Neural progenitor cell (in vitro differentiated cells): Measurements from ENCODE around the gene KNG1. TPM values are rescaled to one million over a fixed set of nuclear protein-coding genes. Genes with fewer than 3 reads are reported as not detected.
A peak's percentile ranks its signal among the peaks of the same experiment; 100 is the strongest.

Source experiments
- DNase-seq: peaks from one replicate; pipeline ENCODE4 v3.0.0-alpha.2; 2016; ENCODE audit warnings: low spot score
- H2AFZ ChIP-seq: fragments of 200-600 bp; sonication (generic); replicated peaks from 2 replicates; pipeline ENCODE4 v1.6.1; 2016; ENCODE audit warnings: antibody characterized with exemption
- H3F3A ChIP-seq: fragments of 200-600 bp; sonication (generic); 2 replicates; pipeline ENCODE4 v1.6.1; 2016; ENCODE audit warnings: antibody characterized with exemption, low read depth
- H3K27ac ChIP-seq: fragments of 200-600 bp; sonication (generic); 2 replicates; pipeline ENCODE4 v1.5.1; 2016; ENCODE audit warnings: mild to moderate bottlenecking
- H3K27me3 ChIP-seq: fragments of 200-600 bp; sonication (generic); 2 replicates; pipeline ENCODE4 v1.6.1; 2016; ENCODE audit warnings: mild to moderate bottlenecking, moderate library complexity
- H3K36me3 ChIP-seq: fragments of 200-600 bp; sonication (generic); 2 replicates; pipeline ENCODE4 v1.5.1; 2016
- H3K4me1 ChIP-seq: fragments of 200-600 bp; sonication (generic); 2 replicates; pipeline ENCODE4 v1.6.1; 2016; ENCODE audit warnings: mixed run types
- H3K4me2 ChIP-seq: fragments of 200-600 bp; sonication (generic); 2 replicates; pipeline ENCODE4 v1.6.1; 2016
- H3K4me3 ChIP-seq: fragments of 200-600 bp; sonication (generic); 2 replicates; pipeline ENCODE4 v1.5.1; 2016
- H3K79me2 ChIP-seq: fragments of 200-600 bp; sonication (generic); 2 replicates; pipeline ENCODE4 v1.6.1; 2016; ENCODE audit warnings: low read depth
- H3K9ac ChIP-seq: fragments of 200-600 bp; sonication (generic); 2 replicates; pipeline ENCODE4 v1.6.1; 2016
- H3K9me3 ChIP-seq: fragments of 200-600 bp; sonication (generic); 2 replicates; pipeline ENCODE4 v1.5.1; 2016; ENCODE audit warnings: low read depth
- H4K20me1 ChIP-seq: fragments of 200-600 bp; sonication (generic); 2 replicates; pipeline ENCODE4 v1.6.1; 2016; ENCODE audit warnings: low read depth
- H3K27ac Mint-ChIP-seq: 3 replicates; pipeline ENCODE4 v1.8.0; 2021; ENCODE audit warnings: mixed read lengths
- H3K27me3 Mint-ChIP-seq: 2 replicates; pipeline ENCODE4 v1.8.0; 2022; ENCODE audit warnings: low read depth, mild to moderate bottlenecking, inconsistent platforms, moderate library complexity, mixed read lengths; ENCODE audit not compliant: insufficient read depth
- H3K36me3 Mint-ChIP-seq: 3 replicates; pipeline ENCODE4 v1.8.0; 2021; ENCODE audit warnings: mixed read lengths
- H3K4me1 Mint-ChIP-seq: 3 replicates; pipeline ENCODE4 v1.8.0; 2021; ENCODE audit warnings: mixed read lengths
- H3K4me3 Mint-ChIP-seq: 3 replicates; pipeline ENCODE4 v1.8.0; 2021; ENCODE audit warnings: mild to moderate bottlenecking, moderate library complexity, mixed read lengths
- H3K9me3 Mint-ChIP-seq: 3 replicates; pipeline ENCODE4 v1.8.0; 2020; ENCODE audit warnings: mixed read lengths
- CTCF ChIP-seq: fragments of 200-600 bp; sonication (generic); IDR thresholded peaks from 2 replicates; pipeline ENCODE4 v1.5.1; 2017; ENCODE audit warnings: antibody characterized with exemption, mild to moderate bottlenecking
- EZH2 ChIP-seq: fragments of 200-600 bp; sonication (generic); IDR thresholded peaks from 2 replicates; pipeline ENCODE4 v1.6.1; 2017; ENCODE audit warnings: antibody characterized with exemption, mild to moderate bottlenecking, moderate library complexity
- EZH2phosphoT487 ChIP-seq: fragments of 200-600 bp; sonication (generic); IDR thresholded peaks from 2 replicates; pipeline ENCODE4 v1.6.1; 2017; ENCODE audit warnings: antibody characterized with exemption
- total RNA-seq: library from RNA; depleted of rRNA; stranded (reverse); fragments of >200 nt; gene quantifications from 2 replicates; pipeline ENCODE4 v1.2.3, GENCODE V29; 2015; ENCODE audit warnings: low replicate concordance

The KNG1 gene
- total RNA-seq, 1 donor from 2014 or later = not detected

GRCh38 chr3:186784820-186785494, 67.8 kb downstream of the KNG1 start:
- H3K4me3 Mint-ChIP-seq = peak overlapping the region; percentile 99
- Histone ChIP-seq H3K27ac (peak overlapping the region; percentile 100), H3K36me3 (peaks cover 45% of the 10 kb centered on the region)

GRCh38 chr3:186785495-186786018, 68.4 kb downstream of the KNG1 start:
- peaks cover 10% of the 10 kb centered on the region for H3K27me3 Mint-ChIP-seq
- Histone ChIP-seq H2AFZ (no peak overlapping the region), H3K36me3 (peaks cover 45% of the 10 kb centered on the region), H3K4me1 (peaks cover 29% of the 10 kb centered on the region), H4K20me1 (peaks cover 70% of the 10 kb centered on the region), H3K9ac (peak overlapping the region; percentile 99), H3K4me3 (peak overlapping the region; percentile 97), H3K4me2 (peak overlapping the region; percentile 96), H3F3A (peaks cover 75% of the 10 kb centered on the region), H3K27ac (peak overlapping the region; percentile 100), H3K27me3 (no peaks in the 10 kb centered on the region), H3K79me2 (peaks cover 70% of the 10 kb centered on the region), H3K9me3 (no peaks in the 10 kb centered on the region)
- H3K27ac Mint-ChIP-seq = no peak overlapping the region
- no peak for DNase-seq
- H3K9me3 Mint-ChIP-seq = peaks cover 2% of the 10 kb centered on the region
- H3K4me1 Mint-ChIP-seq = peaks cover 48% of the 10 kb centered on the region
- peak overlapping the region; percentile 99 for H3K4me3 Mint-ChIP-seq
- TF ChIP-seq EZH2 = no peak
- TF ChIP-seq CTCF = no peak
- TF ChIP-seq EZH2phosphoT487 = no peak
- H3K36me3 Mint-ChIP-seq = peaks cover 46% of the 10 kb centered on the region

More at GRCh38 chr3:186784820-186785494, 67.8 kb downstream of the KNG1 start:
- Mint-ChIP-seq H3K27me3 (peaks cover 12% of the 10 kb centered on the region), H3K4me1 (peaks cover 48% of the 10 kb centered on the region), H3K9me3 (peaks cover 2% of the 10 kb centered on the region), H3K27ac (peak overlapping the region; percentile 100), H3K36me3 (peaks cover 46% of the 10 kb centered on the region)
- DNase-seq = no peak
- peaks cover 69% of the 10 kb centered on the region for H3F3A ChIP-seq
- H3K4me1 ChIP-seq = peaks cover 29% of the 10 kb centered on the region
- H3K4me2 ChIP-seq = peak overlapping the region; percentile 96
- no peaks in the 10 kb centered on the region for H3K9me3 ChIP-seq
- H3K4me3 ChIP-seq = peak overlapping the region; percentile 97
- H3K79me2 ChIP-seq = peaks cover 70% of the 10 kb centered on the region
- H2AFZ ChIP-seq = no peak overlapping the region
- peaks cover 64% of the 10 kb centered on the region for H4K20me1 ChIP-seq
- H3K27me3 ChIP-seq = no peaks in the 10 kb centered on the region
- TF ChIP-seq CTCF (no peak), EZH2 (no peak), EZH2phosphoT487 (no peak)
- H3K9ac ChIP-seq = peak overlapping the region; percentile 99

GRCh38 chr3:186786922-186787321, 69.8 kb downstream of the KNG1 start:
- peaks cover 84% of the 10 kb centered on the region for H3F3A ChIP-seq
- H3K36me3 ChIP-seq = peaks cover 46% of the 10 kb centered on the region
- H2AFZ ChIP-seq = no peak overlapping the region
- peak overlapping the region; percentile 100 for H3K27ac ChIP-seq
- no peaks in the 10 kb centered on the region for H3K9me3 ChIP-seq
- Mint-ChIP-seq H3K27ac (no peak overlapping the region), H3K9me3 (peaks cover 2% of the 10 kb centered on the region), H3K4me1 (peaks cover 47% of the 10 kb centered on the region), H3K36me3 (peaks cover 49% of the 10 kb centered on the region), H3K27me3 (peaks cover 10% of the 10 kb centered on the region), H3K4me3 (no peak overlapping the region)
- H3K4me3 ChIP-seq = peak overlapping the region; percentile 97
- H4K20me1 ChIP-seq = peaks cover 77% of the 10 kb centered on the region
- peaks cover 29% of the 10 kb centered on the region for H3K4me1 ChIP-seq
- TF ChIP-seq EZH2phosphoT487 (no peak), CTCF (no peak), EZH2 (no peak)
- no peaks in the 10 kb centered on the region for H3K27me3 ChIP-seq
- no peak for DNase-seq
- peaks cover 70% of the 10 kb centered on the region for H3K79me2 ChIP-seq
- peak overlapping the region; percentile 96 for H3K4me2 ChIP-seq
- H3K9ac ChIP-seq = no peak overlapping the region
